Activated naive CD8-positive, alpha-beta T cell treated with anti-CD3 and anti-CD28 coated beads, Interleukin-2, amount 50 U/mL, for 24 hours (primary cell): Measurements from ENCODE around the gene MAPK8IP2.
"Not testable (repeated sequence)": the region's sequence is repeated elsewhere in the genome, so short reads cannot be mapped to it uniquely, and the experiment has no call there.

Experiments
- ATAC-seq: fragments of 150-1000 bp; cut with Tn5 transposase; one replicate; pipeline ENCODE4 v1.10.0; 2021
- DNase-seq: peaks from one replicate; pipeline ENCODE4 v3.0.0; 2021
- H3K27ac Mint-ChIP-seq: one replicate; pipeline ENCODE4 v1.8.0; 2021; ENCODE audit warnings: mild to moderate bottlenecking, mixed read lengths
- H3K27me3 Mint-ChIP-seq: one replicate; pipeline ENCODE4 v1.8.0; 2021; ENCODE audit warnings: mixed read lengths
- H3K36me3 Mint-ChIP-seq: one replicate; pipeline ENCODE4 v1.8.0; 2021; ENCODE audit warnings: low read depth, mixed read lengths
- H3K4me1 Mint-ChIP-seq: one replicate; pipeline ENCODE4 v1.8.0; 2021; ENCODE audit warnings: mixed read lengths
- H3K4me3 Mint-ChIP-seq: one replicate; pipeline ENCODE4 v1.8.0; 2021; ENCODE audit warnings: mild to moderate bottlenecking, moderate library complexity, mixed read lengths
- H3K9me3 Mint-ChIP-seq: one replicate; pipeline ENCODE4 v1.8.0; 2021; ENCODE audit warnings: mixed read lengths

The MAPK8IP2 gene

DNA sequence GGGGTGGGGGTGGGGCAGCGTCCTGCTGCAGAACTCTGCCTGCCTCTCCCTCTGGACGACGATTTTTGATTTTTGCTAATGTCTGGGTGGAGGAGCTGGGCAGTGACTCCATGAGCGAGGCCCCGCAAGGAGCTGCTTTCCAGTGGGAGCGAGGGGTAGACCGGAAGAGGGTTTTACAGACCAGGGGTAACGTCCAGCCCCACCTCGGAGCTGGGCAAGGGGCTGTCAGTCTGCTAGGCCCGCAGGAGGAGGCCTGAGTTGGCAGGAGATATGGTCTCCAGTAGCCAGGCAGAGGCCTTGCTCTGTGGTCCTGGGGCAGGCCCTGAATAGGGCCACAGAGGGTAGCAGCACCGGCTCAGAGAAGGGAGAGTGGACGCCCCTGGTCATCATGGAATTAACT, 9.0 kb downstream of the MAPK8IP2 start:
- no peaks in the 10 kb centered on the region for H3K36me3 Mint-ChIP-seq
- H3K9me3 Mint-ChIP-seq = no peaks in the 10 kb centered on the region
- no peak overlapping the region for H3K4me3 Mint-ChIP-seq
- DNase-seq = no peak
- peaks cover 35% of the 10 kb centered on the region for H3K27me3 Mint-ChIP-seq
- no peak for ATAC-seq
- no peak overlapping the region for H3K27ac Mint-ChIP-seq
- H3K4me1 Mint-ChIP-seq = peaks cover 5% of the 10 kb centered on the region

DNA sequence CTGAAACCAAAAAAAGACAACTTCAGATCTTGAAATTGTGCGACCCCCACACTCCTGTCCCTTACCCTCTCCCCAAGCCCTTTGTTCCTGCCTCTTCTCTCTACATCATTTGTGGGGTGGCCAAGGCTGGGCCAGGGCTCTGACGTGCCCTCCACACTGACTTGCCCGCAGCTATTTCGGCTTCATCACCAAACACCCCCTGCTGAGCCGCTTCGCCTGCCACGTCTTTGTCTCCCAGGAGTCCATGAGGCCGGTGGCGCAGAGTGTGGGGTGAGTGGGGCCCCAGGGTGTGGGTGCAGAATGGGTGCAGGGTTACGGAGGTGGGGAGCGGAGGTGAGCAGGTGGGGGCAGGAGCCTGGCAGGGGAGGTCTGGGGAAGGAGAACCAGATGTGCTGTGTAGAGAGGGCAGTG, 9.5 kb downstream of the MAPK8IP2 start:
- peaks cover 5% of the 10 kb centered on the region for H3K4me1 Mint-ChIP-seq
- DNase-seq = no peak
- ATAC-seq = no peak
- no peaks in the 10 kb centered on the region for H3K36me3 Mint-ChIP-seq
- no peaks in the 10 kb centered on the region for H3K9me3 Mint-ChIP-seq
- no peak overlapping the region for H3K27ac Mint-ChIP-seq
- H3K4me3 Mint-ChIP-seq = no peak overlapping the region
- peaks cover 34% of the 10 kb centered on the region for H3K27me3 Mint-ChIP-seq

DNA sequence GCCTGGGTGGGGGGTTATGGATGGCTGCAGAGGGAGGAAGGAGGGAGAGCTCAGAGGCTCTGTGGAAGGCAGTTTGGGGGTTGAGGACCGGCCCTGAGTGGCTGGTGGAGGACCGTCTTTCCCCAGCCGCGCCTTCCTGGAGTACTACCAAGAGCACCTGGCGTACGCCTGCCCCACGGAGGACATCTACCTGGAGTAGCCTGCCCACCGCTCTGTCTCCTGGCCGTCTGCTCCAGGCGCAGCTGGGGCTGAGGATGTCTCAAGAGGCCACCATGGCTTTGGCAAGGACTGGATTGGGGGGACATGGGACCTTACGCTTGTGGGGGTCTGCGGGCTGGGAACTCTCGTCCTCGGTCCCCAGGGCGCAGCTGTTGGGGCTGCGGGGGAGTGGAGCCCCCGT, 10.0 kb downstream of the MAPK8IP2 start:
- Mint-ChIP-seq H3K27ac (no peak overlapping the region), H3K36me3 (no peaks in the 10 kb centered on the region), H3K4me3 (no peak overlapping the region), H3K4me1 (peaks cover 5% of the 10 kb centered on the region), H3K9me3 (no peaks in the 10 kb centered on the region), H3K27me3 (peaks cover 29% of the 10 kb centered on the region)
- ATAC-seq (peak; percentile 5), DNase-seq (no peak)

DNA sequence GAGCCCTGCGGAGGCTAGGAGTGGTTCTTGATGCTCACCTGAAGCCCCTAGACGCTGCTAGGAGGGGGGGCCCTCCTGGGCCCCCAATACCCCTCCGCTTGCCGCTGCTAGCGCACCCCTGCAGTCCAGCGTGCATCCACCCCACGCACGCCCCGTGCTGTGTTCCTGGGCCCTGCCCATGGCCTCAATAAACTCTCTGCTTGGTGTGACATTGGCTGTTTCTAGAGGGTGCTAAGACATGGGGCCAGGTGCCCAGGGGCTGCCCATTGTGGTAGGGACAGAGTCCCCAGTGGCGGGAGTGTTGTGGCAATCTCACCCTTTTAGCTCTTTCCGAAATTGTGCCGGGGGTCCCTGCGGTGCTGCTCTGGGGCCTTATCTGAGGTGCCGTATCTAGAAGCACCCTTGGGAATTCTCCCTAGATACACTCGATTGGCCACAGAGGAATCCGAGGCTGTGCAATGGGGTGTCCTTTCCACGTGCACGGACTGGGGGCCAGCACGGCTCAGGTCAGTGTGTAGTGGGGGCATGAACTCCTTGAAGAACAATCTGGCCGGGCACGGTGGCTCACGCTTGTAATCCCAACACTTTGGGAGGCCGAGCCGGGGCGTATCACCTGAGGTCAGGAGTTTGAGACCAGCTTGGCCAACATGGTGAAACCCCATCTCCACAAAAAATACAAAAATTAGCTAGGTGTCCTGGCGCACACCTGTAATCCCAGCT, 10.9 kb downstream of the MAPK8IP2 start:
- peaks cover 5% of the 10 kb centered on the region for H3K4me1 Mint-ChIP-seq
- no peaks in the 10 kb centered on the region for H3K9me3 Mint-ChIP-seq
- H3K4me3 Mint-ChIP-seq = no peak overlapping the region
- ATAC-seq (no peak), DNase-seq (no peak)
- no peak overlapping the region for H3K27ac Mint-ChIP-seq
- peaks cover 20% of the 10 kb centered on the region for H3K27me3 Mint-ChIP-seq
- no peaks in the 10 kb centered on the region for H3K36me3 Mint-ChIP-seq

DNA sequence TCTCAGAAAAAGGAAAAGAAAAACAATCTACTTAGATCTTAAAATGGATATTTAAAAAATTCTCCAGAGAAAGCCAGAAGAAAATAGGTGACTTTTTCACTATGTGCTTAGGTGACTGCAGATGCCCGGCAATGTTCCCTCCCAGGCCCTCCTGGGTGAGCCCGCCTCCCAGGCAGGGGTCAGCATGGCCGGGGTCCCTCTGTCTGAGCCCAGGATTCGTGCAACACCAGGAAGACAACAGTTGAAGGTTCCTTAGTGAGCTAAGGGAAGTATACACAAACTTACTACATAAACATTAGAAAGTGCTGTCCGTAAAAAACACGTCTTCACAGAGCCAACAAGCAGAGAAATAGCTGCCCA, 11.6 kb downstream of the MAPK8IP2 start:
- ATAC-seq (no peak), DNase-seq (no peak)
- Mint-ChIP-seq H3K27me3 (peaks cover 20% of the 10 kb centered on the region), H3K36me3 (no peaks in the 10 kb centered on the region), H3K27ac (no peak overlapping the region), H3K4me3 (no peak overlapping the region), H3K4me1 (peaks cover 5% of the 10 kb centered on the region), H3K9me3 (no peaks in the 10 kb centered on the region)

DNA sequence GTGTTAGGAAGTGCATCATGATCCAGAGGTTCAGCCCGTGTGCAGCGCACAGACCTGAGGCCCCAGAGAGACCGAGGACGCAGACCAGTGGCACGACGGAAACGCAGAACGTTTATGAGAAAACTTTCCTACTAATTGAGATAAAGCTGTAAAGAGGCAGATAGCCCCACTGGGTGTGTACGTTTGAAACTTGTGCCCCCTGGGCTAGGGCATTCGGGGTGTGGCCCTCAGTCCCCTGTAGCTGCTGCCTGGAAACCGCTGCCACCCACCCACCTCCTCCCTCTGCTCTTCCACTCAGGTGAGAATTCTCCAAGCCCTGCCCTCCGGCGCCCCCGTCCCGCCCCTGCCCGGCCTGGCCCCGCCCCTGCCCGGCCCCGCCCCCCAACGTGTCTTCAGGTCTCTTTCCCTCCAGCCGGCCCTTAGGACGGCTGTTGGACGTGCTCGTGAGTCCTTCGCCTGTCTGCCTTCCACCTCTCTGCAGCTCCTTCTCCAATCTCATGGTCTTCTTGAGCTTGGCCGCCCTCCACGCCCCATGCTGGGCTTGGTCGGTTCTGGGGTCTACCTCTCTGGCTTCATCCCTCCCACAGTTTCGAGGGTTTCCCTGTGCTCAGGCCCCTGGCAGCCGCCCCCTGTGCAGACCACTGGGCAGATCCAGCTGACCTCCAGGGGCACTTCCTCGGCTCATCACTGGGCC, 12.1 kb downstream of the MAPK8IP2 start:
- Mint-ChIP-seq H3K9me3 (no peaks in the 10 kb centered on the region), H3K36me3 (no peaks in the 10 kb centered on the region), H3K27ac (no peak overlapping the region), H3K4me1 (peaks cover 5% of the 10 kb centered on the region), H3K27me3 (peaks cover 21% of the 10 kb centered on the region), H3K4me3 (no peak overlapping the region)
- DNase-seq (no peak), ATAC-seq (no peak)

DNA sequence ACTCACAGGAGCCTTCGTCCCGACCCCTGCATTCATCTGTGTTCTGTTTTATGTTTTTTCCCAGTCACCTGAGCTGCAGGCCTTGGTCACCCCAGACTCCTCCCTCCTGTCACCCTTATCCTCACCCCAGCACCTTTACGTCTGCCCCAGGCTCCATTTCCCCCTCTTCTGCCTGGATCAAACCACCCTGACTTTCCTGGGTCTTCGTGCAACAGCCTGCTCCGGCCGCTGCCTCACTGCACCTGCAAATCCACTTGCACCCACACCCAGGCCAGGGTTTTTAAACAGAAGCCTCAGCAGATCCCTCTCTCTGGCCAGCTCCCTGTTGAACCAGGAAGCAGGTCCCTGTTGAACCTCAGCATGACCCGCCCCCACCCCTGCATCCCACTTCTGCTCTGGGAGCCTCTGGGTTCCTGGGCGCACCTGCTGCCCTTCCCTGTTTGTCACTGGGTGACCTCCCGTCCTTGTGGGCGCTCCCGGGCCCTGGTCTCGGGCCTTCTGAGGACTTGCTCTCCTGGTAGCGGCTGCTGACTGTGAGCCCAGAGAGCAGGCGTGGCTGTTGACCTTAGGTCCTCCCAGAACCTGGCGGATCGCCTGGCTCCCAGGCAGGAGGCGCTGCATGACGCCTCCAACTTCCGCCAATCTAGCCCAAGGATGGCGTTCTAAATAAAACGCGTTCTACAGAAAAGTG, 12.8 kb downstream of the MAPK8IP2 start:
- H3K4me3 Mint-ChIP-seq = no peak overlapping the region
- DNase-seq (no peak), ATAC-seq (no peak)
- peaks cover 5% of the 10 kb centered on the region for H3K4me1 Mint-ChIP-seq
- H3K36me3 Mint-ChIP-seq = no peaks in the 10 kb centered on the region
- H3K27me3 Mint-ChIP-seq = peaks cover 19% of the 10 kb centered on the region
- no peaks in the 10 kb centered on the region for H3K9me3 Mint-ChIP-seq
- H3K27ac Mint-ChIP-seq = no peak overlapping the region

DNA sequence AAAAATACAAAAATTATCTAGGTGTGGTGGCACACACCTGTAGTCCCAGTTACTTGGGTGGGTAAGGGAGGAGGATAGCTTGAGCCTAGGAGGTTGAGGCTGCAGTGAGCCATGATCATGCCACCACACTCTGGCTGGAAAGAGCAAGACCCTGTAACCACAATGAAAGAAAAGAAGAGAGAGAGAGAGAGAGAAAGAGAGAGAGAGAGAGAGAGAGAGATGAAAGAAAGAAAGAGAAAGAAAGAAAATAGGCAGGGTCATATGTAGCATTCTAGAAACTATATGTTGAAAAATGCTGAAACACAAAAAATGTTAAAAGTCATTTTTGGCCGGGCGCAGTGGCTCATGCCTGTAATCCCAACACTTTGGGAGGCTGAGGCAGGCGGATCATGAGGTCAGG, 13.7 kb downstream of the MAPK8IP2 start:
- peaks cover 14% of the 10 kb centered on the region for H3K27me3 Mint-ChIP-seq
- not testable (repeated sequence) for ATAC-seq, H3K36me3 Mint-ChIP-seq, H3K4me3 Mint-ChIP-seq, H3K9me3 Mint-ChIP-seq, H3K4me1 Mint-ChIP-seq, DNase-seq, H3K27ac Mint-ChIP-seq

DNA sequence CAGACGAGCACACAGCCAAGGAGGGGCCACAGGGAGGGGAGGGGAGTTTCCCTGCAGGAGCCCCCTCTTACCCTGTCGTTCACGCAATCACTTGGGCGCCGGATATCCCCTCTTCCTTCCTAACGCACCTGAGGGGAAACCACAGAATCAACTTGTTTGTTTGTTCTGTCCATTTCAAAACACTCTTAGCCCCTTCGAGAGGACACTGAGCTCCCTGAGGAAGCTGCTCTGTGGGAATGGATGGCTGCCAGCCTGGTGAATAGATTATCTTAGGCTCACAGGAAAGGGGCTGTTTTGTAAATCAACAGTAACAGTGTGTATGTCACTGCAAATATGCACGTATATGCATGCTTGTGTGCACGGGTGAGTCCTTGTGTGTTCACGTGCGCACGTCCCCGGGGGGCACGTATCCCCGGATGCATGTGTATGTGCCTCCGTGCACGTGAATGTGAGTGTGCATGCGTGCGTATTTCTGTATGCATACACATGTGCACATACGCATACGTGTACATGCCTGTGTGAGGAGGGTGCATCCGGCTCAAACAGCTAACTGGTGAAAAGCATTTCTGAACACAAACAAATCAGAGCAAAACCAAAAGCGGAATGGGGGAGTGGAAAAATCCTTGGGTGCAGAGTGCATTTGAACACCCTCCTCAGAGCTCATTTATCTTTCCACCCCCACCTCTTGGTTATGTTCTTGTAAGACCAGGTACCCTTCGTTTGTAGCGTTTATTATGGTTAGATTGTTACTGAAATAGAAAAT, 20.2 kb downstream of the MAPK8IP2 start:
- ATAC-seq = peak; percentile 67

DNA sequence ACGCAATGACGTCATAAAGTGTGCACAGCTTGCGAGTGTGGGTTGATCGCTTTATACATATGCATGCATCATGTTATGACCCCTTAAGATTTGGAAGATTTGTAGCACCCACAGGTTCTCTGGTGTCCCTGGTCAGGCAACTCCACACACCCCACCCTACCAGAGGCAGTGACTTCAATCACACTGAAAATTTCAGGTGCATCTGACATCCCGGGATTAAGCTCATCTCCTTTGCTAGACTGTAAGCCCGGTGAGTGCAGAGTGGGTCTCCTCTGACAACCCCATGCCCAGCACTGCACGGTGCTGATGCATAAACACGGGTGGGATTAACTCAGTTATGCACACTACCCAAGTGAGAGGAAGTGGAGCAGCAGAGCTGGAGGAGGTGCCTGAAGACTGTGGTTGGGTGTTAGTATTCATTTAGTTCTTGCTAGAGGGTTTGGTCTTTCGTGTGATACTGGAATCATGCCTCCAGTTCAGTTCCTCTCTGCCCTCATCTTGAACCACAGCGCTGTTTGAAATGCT, 20.8 kb downstream of the MAPK8IP2 start:
- peak; percentile 46 for DNase-seq
- peak; percentile 74 for ATAC-seq

More for the DNA sequence above, 20.2 kb downstream of the MAPK8IP2 start:
- H3K9me3 Mint-ChIP-seq = no peaks in the 10 kb centered on the region
- DNase-seq = peak; percentile 56
- peaks cover 39% of the 10 kb centered on the region for H3K4me1 Mint-ChIP-seq
- H3K4me3 Mint-ChIP-seq = peak overlapping the region; percentile 73
- H3K36me3 Mint-ChIP-seq = no peaks in the 10 kb centered on the region
- H3K27ac Mint-ChIP-seq = peak overlapping the region; percentile 86
- H3K27me3 Mint-ChIP-seq = peaks cover 1% of the 10 kb centered on the region

DNA sequence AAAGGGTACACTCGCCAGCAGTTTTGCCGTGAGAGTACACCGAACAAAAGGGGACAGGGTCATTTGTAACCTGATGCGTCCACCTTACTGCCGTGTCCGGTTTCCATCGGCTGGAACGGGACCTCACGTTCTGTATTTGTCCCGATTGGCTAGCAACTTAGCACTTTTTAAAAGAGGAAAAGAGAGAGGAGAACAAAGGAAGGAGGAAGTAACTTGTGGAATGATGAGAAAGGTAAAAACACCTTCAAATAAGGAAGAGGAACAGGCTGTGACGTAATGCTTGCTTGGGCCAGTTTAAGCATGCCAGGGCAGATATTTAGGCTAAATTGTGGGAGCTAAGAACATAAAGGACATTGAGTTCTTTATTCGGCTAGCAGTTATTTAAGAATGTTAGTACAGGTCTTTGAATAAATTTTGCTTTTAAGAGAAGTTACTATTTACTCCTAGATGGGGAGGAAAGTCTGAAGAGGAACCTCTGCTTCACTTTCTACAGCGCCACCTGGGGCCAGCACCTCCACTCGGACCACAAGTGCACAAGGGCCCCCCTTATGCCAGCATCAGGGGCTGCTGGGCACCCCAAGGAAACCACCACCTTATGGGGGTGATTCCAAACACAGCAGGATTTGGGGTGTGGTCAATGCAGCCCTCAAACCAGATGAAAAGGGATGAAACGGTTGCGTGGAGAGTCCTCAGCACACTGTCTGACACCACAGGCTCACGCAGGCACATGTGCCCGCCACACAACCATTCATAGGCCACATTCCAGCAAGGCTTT, 21.5 kb downstream of the MAPK8IP2 start:
- peak overlapping the region; percentile 86 for H3K27ac Mint-ChIP-seq
- no peaks in the 10 kb centered on the region for H3K36me3 Mint-ChIP-seq
- no peaks in the 10 kb centered on the region for H3K9me3 Mint-ChIP-seq
- peaks cover 44% of the 10 kb centered on the region for H3K4me1 Mint-ChIP-seq
- ATAC-seq (no peak), DNase-seq (peak; percentile 42)
- H3K27me3 Mint-ChIP-seq = peaks cover 1% of the 10 kb centered on the region
- peak overlapping the region; percentile 73 for H3K4me3 Mint-ChIP-seq

More for the DNA sequence above, 20.8 kb downstream of the MAPK8IP2 start:
- Mint-ChIP-seq H3K4me1 (peaks cover 40% of the 10 kb centered on the region), H3K4me3 (peak overlapping the region; percentile 73), H3K9me3 (no peaks in the 10 kb centered on the region), H3K27me3 (peaks cover 1% of the 10 kb centered on the region), H3K27ac (peak overlapping the region; percentile 86), H3K36me3 (no peaks in the 10 kb centered on the region)

DNA sequence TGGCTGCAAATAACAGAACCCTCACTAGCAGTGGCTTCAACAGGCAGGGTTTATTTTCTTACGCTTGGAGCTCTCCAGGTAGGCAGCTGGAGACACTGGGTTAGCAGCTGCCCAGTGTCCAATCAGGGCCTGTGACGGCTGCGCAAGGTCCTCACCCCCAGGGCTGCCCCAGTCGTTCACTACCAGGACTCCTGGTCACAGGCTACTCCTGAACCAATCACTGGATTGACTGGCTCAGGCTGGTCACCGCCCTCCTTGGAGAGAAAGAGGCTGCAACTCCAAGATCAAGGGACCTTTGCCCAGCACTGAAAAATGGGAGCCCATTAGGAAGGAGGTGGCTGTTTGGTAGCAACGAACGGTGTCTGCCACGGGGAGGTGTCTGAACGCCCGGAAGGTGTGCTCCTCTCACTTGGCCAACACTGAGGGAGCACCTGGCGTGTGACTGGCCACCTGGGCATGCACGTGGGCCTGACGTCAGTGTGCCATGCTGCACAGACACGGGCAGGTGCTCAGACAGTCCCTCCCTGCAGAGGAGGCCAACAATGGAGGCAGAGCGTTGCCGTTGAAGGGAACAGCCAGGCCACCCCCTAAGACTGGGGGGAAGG, 22.2 kb downstream of the MAPK8IP2 start:
- Mint-ChIP-seq H3K4me1 (peaks cover 44% of the 10 kb centered on the region), H3K27ac (no peak overlapping the region), H3K9me3 (no peaks in the 10 kb centered on the region), H3K27me3 (no peaks in the 10 kb centered on the region), H3K36me3 (no peaks in the 10 kb centered on the region), H3K4me3 (no peak overlapping the region)
- ATAC-seq (no peak), DNase-seq (no peak)

DNA sequence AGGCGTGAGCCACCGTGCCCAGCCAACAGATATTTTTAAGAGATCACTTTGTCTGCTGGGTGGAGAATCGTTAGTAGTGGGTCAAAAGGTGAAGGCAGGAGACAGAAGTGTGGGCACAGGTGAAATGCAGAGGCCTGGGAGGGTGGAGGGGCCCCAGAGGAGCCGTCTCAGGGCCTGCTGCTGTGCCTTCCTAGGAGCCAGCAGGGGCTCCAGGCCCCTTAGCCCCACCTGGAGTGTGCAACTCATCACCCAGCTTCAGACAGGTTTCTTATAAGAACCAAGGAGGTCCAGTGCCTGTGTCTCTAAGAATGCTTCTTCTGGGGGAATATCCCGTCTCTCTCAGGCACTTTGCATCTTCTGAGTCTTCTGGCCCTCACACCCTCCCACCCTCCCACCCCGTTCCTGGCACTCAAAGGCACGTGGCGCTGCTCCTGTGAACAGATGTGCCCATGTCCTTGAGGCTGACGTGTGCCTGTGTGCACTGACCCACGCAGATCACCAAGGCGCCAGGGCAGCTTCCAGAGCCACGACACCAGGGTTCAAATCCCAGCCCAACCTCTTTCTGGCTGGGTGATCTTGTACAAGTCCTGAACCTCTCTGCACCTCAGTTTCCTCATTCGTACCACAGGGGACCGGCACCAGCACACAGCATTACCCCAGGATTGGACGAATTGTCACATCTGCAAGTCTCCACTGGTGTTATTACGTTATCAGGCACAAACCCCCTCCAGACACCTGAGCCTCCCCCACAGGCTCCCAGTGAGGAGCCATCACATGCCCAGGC, 23.9 kb downstream of the MAPK8IP2 start:
- no peak for DNase-seq

More for the DNA sequence above, 23.9 kb downstream of the MAPK8IP2 start:
- peaks cover 52% of the 10 kb centered on the region for H3K4me1 Mint-ChIP-seq
- no peaks in the 10 kb centered on the region for H3K27me3 Mint-ChIP-seq
- H3K27ac Mint-ChIP-seq = no peak overlapping the region
- H3K9me3 Mint-ChIP-seq = no peaks in the 10 kb centered on the region
- no peaks in the 10 kb centered on the region for H3K36me3 Mint-ChIP-seq
- ATAC-seq = no peak
- no peak overlapping the region for H3K4me3 Mint-ChIP-seq
